ENCODE data around the gene APOM.

The APOM gene

GRCh38 chr6:31622684-31623091 is 33.0 kb upstream of the APOM start:
- no peak for DNase-seq (ENCODE audit: low read depth)
- no peak overlapping the region for H3K4me3 ChIP-seq (ENCODE audit: low read depth, low read length)
- no peak for TF ChIP-seq CTCF (conservative IDR thresholded peaks at IDR 0.05; ENCODE audit: low read depth, low read length)

GRCh38 chr6:31624070-31624469 is 31.6 kb upstream of the APOM start:
- no peak overlapping the region for H3K4me3 ChIP-seq (ENCODE audit: low read depth, low read length)
- TF ChIP-seq CTCF (conservative IDR thresholded peaks at IDR 0.05; ENCODE audit: low read depth, low read length), result no peak
- no peak for DNase-seq (ENCODE audit: low read depth)

GRCh38 chr6:31626952-31627351 is 28.7 kb upstream of the APOM start:
- no peak overlapping the region for H3K4me3 ChIP-seq (ENCODE audit: low read depth, low read length)
- TF ChIP-seq CTCF (conservative IDR thresholded peaks at IDR 0.05; ENCODE audit: low read depth, low read length), result no peak
- peak; percentile 45 for DNase-seq (ENCODE audit: low read depth)

- no peak overlapping the region for H3K4me3 ChIP-seq (ENCODE audit: low read depth, low read length)
- no peak for TF ChIP-seq CTCF (conservative IDR thresholded peaks at IDR 0.05; ENCODE audit: low read depth, low read length)
- no peak for DNase-seq (ENCODE audit: low read depth)
These were observed 27.9 kb upstream of the APOM start for GRCh38 chr6:31627690-31628287.

GRCh38 chr6:31629014-31629413 is 26.7 kb upstream of the APOM start:
- no peak for TF ChIP-seq CTCF (conservative IDR thresholded peaks at IDR 0.05; ENCODE audit: low read depth, low read length)

GRCh38 chr6:31630177-31630934 is 25.3 kb upstream of the APOM start:
- H3K4me3 ChIP-seq (ENCODE audit: low read depth, low read length), result no peak overlapping the region
- DNase-seq (ENCODE audit: low read depth), result no peak
- no peak for TF ChIP-seq CTCF (conservative IDR thresholded peaks at IDR 0.05; ENCODE audit: low read depth, low read length)

More at GRCh38 chr6:31629014-31629413, 26.7 kb upstream of the APOM start:
- DNase-seq (ENCODE audit: low read depth), result no peak
- H3K4me3 ChIP-seq (ENCODE audit: low read depth, low read length), result no peak overlapping the region

GRCh38 chr6:31631209-31631608 is 24.5 kb upstream of the APOM start:
- H3K4me3 ChIP-seq (ENCODE audit: low read depth, low read length), result no peak overlapping the region
- no peak for DNase-seq (ENCODE audit: low read depth)
- TF ChIP-seq CTCF (conservative IDR thresholded peaks at IDR 0.05; ENCODE audit: low read depth, low read length), result no peak
